Right lobe of liver (tissue), 4 donors: ENCODE data around the gene DTD2.

Experiments used
- CTCF ChIP-seq, 4 donors: fragments of 200-600 bp in 3 of 4; fragments of 450-650 bp in 1 of 4; IDR thresholded peaks; one replicate each; pipeline versions ENCODE4 v1.5.1 to v1.8.0; 2016 to 2022; ENCODE audit warnings: antibody characterized with exemption in 4 of 4, mild to moderate bottlenecking in 2 of 4
- POLR2A ChIP-seq: fragments of 450-650 bp; IDR thresholded peaks from one replicate; pipeline ENCODE4 v1.6.1; 2017; ENCODE audit warnings: antibody characterized with exemption, mild to moderate bottlenecking
- donor health status: DM: no; HTN: no; CAD: no.
- donor health status: DM: no; HTN: no; CAD: no.
- donor health status: DM: no; HTN: yes; CAD: no.

DNA sequence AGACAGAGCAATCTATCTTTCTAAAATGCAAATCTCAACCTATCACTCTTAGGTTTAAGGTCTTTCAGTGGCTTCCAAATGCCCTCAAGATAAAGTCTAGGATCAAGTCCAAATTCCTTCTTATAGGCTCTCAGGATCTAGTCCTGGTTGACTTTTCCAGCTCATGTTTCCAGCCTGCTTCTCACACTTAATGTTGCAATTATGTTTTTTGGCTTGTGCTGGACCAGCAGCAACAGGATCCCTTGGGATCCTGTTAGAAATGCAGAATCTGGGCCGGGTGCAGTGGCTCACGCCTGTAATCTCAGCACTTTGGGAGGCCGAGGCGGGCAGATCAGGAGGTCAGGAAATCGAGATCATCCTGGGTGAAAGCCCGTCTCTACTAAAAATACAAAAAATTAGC lies 19.9 kb upstream of the DTD2 start:
- TF ChIP-seq CTCF (IDR thresholded peaks at IDR 0.05), result no peak
- TF ChIP-seq POLR2A, result no peak
